KBM-7 (cell line): ENCODE measurements around the gene HMGXB4.

Experiments
- DNase-seq: peaks from one replicate; pipeline ENCODE4 v3.0.0-alpha.2; 2015
- in situ Hi-C: fragments of 300-500 bp; cut with MboI; formaldehyde crosslinking; loops from 2 replicates; pipeline ENCODE4 v1.14.3; 2020; ENCODE audit warnings: low sequenced_read_pairs, low pct_unique_long_range_greater_than_20kb, mixed read lengths

Gene HMGXB4

GRCh38 chr22:35341090-35341874 lies 84.0 kb downstream of the HMGXB4 start:
- in situ Hi-C loops: loop anchor here (10.0 kb wide), 1 partner anchor 244 kb away; no protein-coding TSS in a partner anchor
- DNase-seq: no peak

- no peak for DNase-seq
- in situ Hi-C loops: loop anchor here (10.0 kb wide), 1 partner anchor 242 kb away; no protein-coding TSS in a partner anchor
Observed at GRCh38 chr22:35342390-35342789, 85.1 kb downstream of the HMGXB4 start.

- in situ Hi-C loops: loop anchor here (10.0 kb wide), 1 partner anchor 241 kb away; no protein-coding TSS in a partner anchor
- DNase-seq: no peak
Observed at GRCh38 chr22:35343664-35344550, 86.6 kb downstream of the HMGXB4 start.

- in situ Hi-C loops: loop anchor here (10.0 kb wide), 1 partner anchor 240 kb away; no protein-coding TSS in a partner anchor
Observed at GRCh38 chr22:35344956-35345690, 87.8 kb downstream of the HMGXB4 start.

More at GRCh38 chr22:35344956-35345690, 87.8 kb downstream of the HMGXB4 start:
- no peak for DNase-seq
